Calu3 (cell line): ENCODE measurements around the gene CHST12. TPM values are rescaled to one million over a fixed set of nuclear protein-coding genes. Genes with fewer than 3 reads are reported as not detected.

Source experiments
- BruUV-seq: library from RNA; stranded (reverse); fragments of 400-500 nt; replicated peaks from 2 replicates; lab custom pipeline; 2021; lab: Mats Ljungman, UMichigan
- CTCF ChIA-PET: fragments of 300-600 bp; sonication (Branson Sonifier 250); formaldehyde crosslinking; loops from one replicate; lab custom pipeline; 2022; ENCODE audit warnings: antibody characterized with exemption; lab: Charles Lee
- DNase-seq: peaks from one replicate; pipeline ENCODE4 v3.0.0; 2022
- H3K27ac Mint-ChIP-seq: one replicate; pipeline ENCODE4 v1.8.0; 2022; ENCODE audit warnings: mixed read lengths; ENCODE audit not compliant: unreplicated experiment
- H3K27me3 Mint-ChIP-seq: one replicate; pipeline ENCODE4 v1.8.0; 2022; ENCODE audit warnings: mixed read lengths; ENCODE audit not compliant: unreplicated experiment
- H3K36me3 Mint-ChIP-seq: one replicate; pipeline ENCODE4 v1.8.0; 2022; ENCODE audit warnings: mild to moderate bottlenecking, moderate library complexity, mixed read lengths; ENCODE audit not compliant: insufficient read depth, unreplicated experiment
- H3K4me1 Mint-ChIP-seq: one replicate; pipeline ENCODE4 v1.8.0; 2022; ENCODE audit warnings: mild to moderate bottlenecking, low read depth, mixed read lengths; ENCODE audit not compliant: unreplicated experiment
- H3K4me3 Mint-ChIP-seq: one replicate; pipeline ENCODE4 v1.8.0; 2022; ENCODE audit warnings: mild to moderate bottlenecking, low read depth, moderate library complexity, mixed read lengths; ENCODE audit not compliant: unreplicated experiment
- H3K9me3 Mint-ChIP-seq: one replicate; pipeline ENCODE4 v1.8.0; 2022; ENCODE audit warnings: low read depth, mixed read lengths; ENCODE audit not compliant: unreplicated experiment
- CTCF ChIP-seq: fragments of 200-600 bp; IDR thresholded peaks from one replicate; pipeline ENCODE4 v1.8.0; 2022; ENCODE audit warnings: antibody characterized with exemption; ENCODE audit not compliant: unreplicated experiment
- intact Hi-C: fragments of 100-400 bp; cut with micrococcal nuclease; formaldehyde crosslinking; loops from one replicate; pipeline ENCODE4 v1.10.0; 2022; ENCODE audit not compliant: unreplicated experiment
- total RNA-seq: library from RNA; stranded (reverse); gene quantifications from 2 replicates; pipeline ENCODE4 v1.2.3, GENCODE V29; 2022

Gene CHST12
- total RNA-seq, 1 experiment from 2014 or later: 21.2 TPM

GRCh38 chr7:2358968-2359527 lies 44.4 kb upstream of the CHST12 start:
- TF ChIP-seq CTCF: no peak
- intact Hi-C loops: no loop called here
- Mint-ChIP-seq H3K9me3 (no peaks in the 10 kb centered on the region), H3K4me3 (no peak overlapping the region), H3K4me1 (peaks cover 25% of the 10 kb centered on the region), H3K27ac (no peak overlapping the region), H3K27me3 (no peaks in the 10 kb centered on the region), H3K36me3 (peaks cover 96% of the 10 kb centered on the region)
- no peak for DNase-seq
- no TSS peak for BruUV-seq
- CTCF ChIA-PET: no interaction called here

- no peak overlapping the region for H3K27ac Mint-ChIP-seq
- no peaks in the 10 kb centered on the region for H3K27me3 Mint-ChIP-seq
- H3K36me3 Mint-ChIP-seq: peaks cover 96% of the 10 kb centered on the region
- CTCF ChIA-PET: no interaction called here
- intact Hi-C loops: no loop called here
- no peak overlapping the region for H3K4me3 Mint-ChIP-seq
- peaks cover 25% of the 10 kb centered on the region for H3K4me1 Mint-ChIP-seq
- no peaks in the 10 kb centered on the region for H3K9me3 Mint-ChIP-seq
- TF ChIP-seq CTCF: no peak
- no peak for DNase-seq
- no TSS peak for BruUV-seq
Observed at GRCh38 chr7:2359610-2360009, 43.8 kb upstream of the CHST12 start.

- peaks cover 96% of the 10 kb centered on the region for H3K36me3 Mint-ChIP-seq
- CTCF ChIA-PET: interaction anchor here (0.6 kb wide), 1 partner anchor 97 kb away, joined by 5 read pairs; no protein-coding TSS in a partner anchor
- H3K4me3 Mint-ChIP-seq: no peak overlapping the region
- no peak for DNase-seq
- BruUV-seq: no TSS peak
- H3K4me1 Mint-ChIP-seq: peaks cover 25% of the 10 kb centered on the region
- intact Hi-C loops: no loop called here
- H3K27ac Mint-ChIP-seq: peak overlapping the region; percentile 48
- no peaks in the 10 kb centered on the region for H3K9me3 Mint-ChIP-seq
- no peaks in the 10 kb centered on the region for H3K27me3 Mint-ChIP-seq
- TF ChIP-seq CTCF: no peak
Observed at GRCh38 chr7:2360796-2361195, 42.6 kb upstream of the CHST12 start.

GRCh38 chr7:2362385-2363088 lies 40.9 kb upstream of the CHST12 start:
- Mint-ChIP-seq H3K36me3 (peaks cover 96% of the 10 kb centered on the region), H3K4me1 (peaks cover 19% of the 10 kb centered on the region), H3K9me3 (no peaks in the 10 kb centered on the region), H3K27me3 (no peaks in the 10 kb centered on the region), H3K4me3 (no peak overlapping the region), H3K27ac (no peak overlapping the region)
- intact Hi-C loops: no loop called here
- CTCF ChIA-PET: no interaction called here
- DNase-seq: no peak
- no TSS peak for BruUV-seq
- TF ChIP-seq CTCF: no peak
